Measurements from ENCODE around the gene PPP2R5C. TPM values are rescaled to one million over a fixed set of nuclear protein-coding genes. Genes with fewer than 3 reads are reported as not detected.

The PPP2R5C gene
- polyA plus RNA-seq, 1 donor from 2014 or later: 111 TPM

GRCh38 chr14:101813833-101814232 is 52.3 kb downstream of the PPP2R5C start:
- Histone ChIP-seq H4K20me1 (ENCODE audit: insufficient read depth) (peaks cover 15% of the 10 kb centered on the region), H3K9me2 (ENCODE audit: insufficient read depth, low read length) (no peaks in the 10 kb centered on the region), H3K79me2 (replicated peaks; ENCODE audit: insufficient read depth, low read length) (peaks cover 69% of the 10 kb centered on the region), H3K27me3 (ENCODE audit: insufficient read depth, low read depth, low read length) (no peaks in the 10 kb centered on the region), H3K36me3 (ENCODE audit: insufficient read depth, low read length) (no peaks in the 10 kb centered on the region), H3K4me2 (ENCODE audit: low read length) (no peak overlapping the region), H2AFZ (ENCODE audit: low read depth, low read length) (no peak overlapping the region), H3F3A (ENCODE audit: insufficient read depth, low read length, poor library complexity, severe bottlenecking) (peaks cover 3% of the 10 kb centered on the region), H3K27ac (ENCODE audit: low read length) (no peak overlapping the region), H3K9me3 (ENCODE audit: low read length) (no peaks in the 10 kb centered on the region), H3K4me3 (ENCODE audit: low read length) (no peak overlapping the region), H3K9ac (ENCODE audit: low read length) (no peak overlapping the region)
- TF ChIP-seq REST (IDR thresholded peaks at IDR 0.05; ENCODE audit: borderline replicate concordance): no peak

- H3K36me3 ChIP-seq (ENCODE audit: insufficient read depth, low read length): no peaks in the 10 kb centered on the region
- no peak overlapping the region for H3K4me2 ChIP-seq (ENCODE audit: low read length)
- no peak overlapping the region for H3K27ac ChIP-seq (ENCODE audit: low read length)
- no peak overlapping the region for H2AFZ ChIP-seq (ENCODE audit: low read depth, low read length)
- TF ChIP-seq REST (IDR thresholded peaks at IDR 0.05; ENCODE audit: borderline replicate concordance): no peak
- no peak for TF ChIP-seq MXI1 (conservative IDR thresholded peaks at IDR 0.05; ENCODE audit: poor library complexity, severe bottlenecking)
- TF ChIP-seq CTCF (IDR thresholded peaks at IDR 0.05; ENCODE audit: poor library complexity, severe bottlenecking): no peak
- TF ChIP-seq EP300 (conservative IDR thresholded peaks at IDR 0.05; ENCODE audit: poor library complexity, severe bottlenecking): no peak
- TF ChIP-seq RAD21 (conservative IDR thresholded peaks at IDR 0.05): no peak
- TF ChIP-seq SMC3 (conservative IDR thresholded peaks at IDR 0.05; ENCODE audit: poor library complexity): no peak
- TF ChIP-seq POLR2AphosphoS5 (IDR thresholded peaks at IDR 0.05): no peak
- TF ChIP-seq EZH2 (IDR thresholded peaks at IDR 0.05; ENCODE audit: borderline replicate concordance, insufficient read depth, low read length, poor library complexity, severe bottlenecking): no peak
- no peak for TF ChIP-seq TAF1 (IDR thresholded peaks at IDR 0.05; ENCODE audit: low read depth)
- no peaks in the 10 kb centered on the region for H3K9me3 ChIP-seq (ENCODE audit: low read length)
- H3K79me2 ChIP-seq (replicated peaks; ENCODE audit: insufficient read depth, low read length): peaks cover 80% of the 10 kb centered on the region
- H3F3A ChIP-seq (ENCODE audit: insufficient read depth, low read length, poor library complexity, severe bottlenecking): peaks cover 3% of the 10 kb centered on the region
- H3K4me3 ChIP-seq (ENCODE audit: low read length): no peak overlapping the region
- H3K9me2 ChIP-seq (ENCODE audit: insufficient read depth, low read length): no peaks in the 10 kb centered on the region
- no peaks in the 10 kb centered on the region for H3K27me3 ChIP-seq (ENCODE audit: insufficient read depth, low read depth, low read length)
- no peak overlapping the region for H3K9ac ChIP-seq (ENCODE audit: low read length)
- H4K20me1 ChIP-seq (ENCODE audit: insufficient read depth): peaks cover 15% of the 10 kb centered on the region
These were observed 53.4 kb downstream of the PPP2R5C start for GRCh38 chr14:101814934-101815333.
